ENCODE results near the gene HOXB7. TPM values are rescaled to one million over a fixed set of nuclear protein-coding genes. Genes with fewer than 3 reads are reported as not detected.

The HOXB7 gene
- total RNA-seq, 8 experiments from 2014 or later: 6.2 to 35.5 (median 23.7) TPM

GRCh38 chr17:48567209-48567608 is 43.6 kb downstream of the HOXB7 start:
- in situ Hi-C loops (cut with MboI; ENCODE audit: low pct_unique_long_range_greater_than_20kb in 2 of 9, low sequenced_read_pairs in 9 of 9, unreplicated experiment in 9 of 9): no loop called here
- Histone ChIP-seq H3K4me3 (peak overlapping the region; percentile 67 to 91 (median 83)), H3K27ac (peak overlapping the region; percentile 94 to 97), H3K4me1 (replicated peaks in 1 of 2) (peaks cover 49 to 72% of the 10 kb centered on the region in 2 donors)
- WGBS, 10 experiments: 0 to 100% (median 45%) methylated on average over 1 to 5 of the region's 6 CpGs; no CpG with 5 or more reads in 4 of the 10 experiments
- ATAC-seq (replicated peaks in 6 of 8): no peak

- 0 to 40% (median 29%) methylated on average over 1 to 2 of the region's 2 CpGs; no CpG with 5 or more reads in 6 of the 10 experiments for WGBS, 10 experiments
- Histone ChIP-seq H3K4me1 (replicated peaks in 1 of 2) (peaks cover 54 to 74% of the 10 kb centered on the region in 2 donors), H3K27ac (peak overlapping the region; percentile 94 to 97)
Measured at GRCh38 chr17:48566717-48567116, 44.1 kb downstream of the HOXB7 start.

GRCh38 chr17:48565925-48566710 is 44.7 kb downstream of the HOXB7 start:
- in situ Hi-C loops (cut with MboI; ENCODE audit: low pct_unique_long_range_greater_than_20kb in 2 of 9, low sequenced_read_pairs in 9 of 9, unreplicated experiment in 9 of 9): no loop called here
- H3K4me3 ChIP-seq: peak overlapping the region; percentile 67 to 91 (median 83)
- peaks cover 60 to 78% of the 10 kb centered on the region in 2 donors for H3K4me1 ChIP-seq (replicated peaks in 1 of 2)
- WGBS, 10 experiments: 0 to 100% (median 59%) methylated on average over 1 of the region's 4 CpGs; no CpG with 5 or more reads in 4 of the 10 experiments
- ATAC-seq (replicated peaks in 6 of 8): peak in 3 of 8 experiments; percentile 6 to 13 (median 10)
- peak overlapping the region; percentile 94 to 97 for H3K27ac ChIP-seq

More at GRCh38 chr17:48566717-48567116, 44.1 kb downstream of the HOXB7 start:
- ATAC-seq (replicated peaks in 6 of 8): no peak
- H3K4me3 ChIP-seq: peak overlapping the region; percentile 67 to 91 (median 83)
- in situ Hi-C loops (cut with MboI; ENCODE audit: low pct_unique_long_range_greater_than_20kb in 2 of 9, low sequenced_read_pairs in 9 of 9, unreplicated experiment in 9 of 9): no loop called here

- in situ Hi-C loops (cut with MboI; ENCODE audit: low pct_unique_long_range_greater_than_20kb in 2 of 9, low sequenced_read_pairs in 9 of 9, unreplicated experiment in 9 of 9): no loop called here
- 0 to 100% (median 10%) methylated on average over 1 to 2 of the region's 2 CpGs; no CpG with 5 or more reads in 4 of the 10 experiments for WGBS, 10 experiments
- Histone ChIP-seq H3K4me1 (replicated peaks in 1 of 2) (peaks cover 70 to 87% of the 10 kb centered on the region in 2 donors), H3K27ac (peak overlapping the region; percentile 94 to 97), H3K4me3 (peak overlapping the region; percentile 31 to 91 (median 83))
- no peak for ATAC-seq (replicated peaks in 6 of 8)
Measured at GRCh38 chr17:48565022-48565554, 45.7 kb downstream of the HOXB7 start.

- H3K27ac ChIP-seq: peak overlapping the region; percentile 94 to 97
- WGBS, 10 experiments: 0 to 33% (median 8%) methylated on average over 1 to 7 of the region's 73 CpGs; no CpG with 5 or more reads in 6 of the 10 experiments
- ATAC-seq (replicated peaks in 6 of 8): peak in 7 of 8 experiments; percentile 2 to 42 (median 21)
- in situ Hi-C loops (cut with MboI; ENCODE audit: low pct_unique_long_range_greater_than_20kb in 2 of 9, low sequenced_read_pairs in 9 of 9, unreplicated experiment in 9 of 9): no loop called here
- peaks cover 77 to 87% of the 10 kb centered on the region in 2 donors for H3K4me1 ChIP-seq (replicated peaks in 1 of 2)
- H3K4me3 ChIP-seq: peak overlapping the region; percentile 31 to 91 (median 83)
Measured at GRCh38 chr17:48564188-48565021, 46.4 kb downstream of the HOXB7 start.

- no CpG with 5 or more reads among the region's 10 CpGs for WGBS, 10 experiments
- ATAC-seq (replicated peaks in 6 of 8): no peak
- peak overlapping the region; percentile 31 to 91 (median 83) for H3K4me3 ChIP-seq
- peak overlapping the region; percentile 94 to 97 for H3K27ac ChIP-seq
- peaks cover 83 to 92% of the 10 kb centered on the region in 2 donors for H3K4me1 ChIP-seq (replicated peaks in 1 of 2)
- in situ Hi-C loops (cut with MboI; ENCODE audit: low pct_unique_long_range_greater_than_20kb in 2 of 9, low sequenced_read_pairs in 9 of 9, unreplicated experiment in 9 of 9): no loop called here
Measured at GRCh38 chr17:48563867-48564187, 47.0 kb downstream of the HOXB7 start.

- H3K4me1 ChIP-seq (replicated peaks in 1 of 2): peaks cover 87 to 97% of the 10 kb centered on the region in 2 donors
- 0 to 95% (median 25%) methylated on average over 1 to 6 of the region's 6 CpGs; no CpG with 5 or more reads in 4 of the 10 experiments for WGBS, 10 experiments
- H3K4me3 ChIP-seq: peak overlapping the region; percentile 31 to 91 (median 83)
- peak in 6 of 8 experiments; percentile 7 to 60 (median 26) for ATAC-seq (replicated peaks in 6 of 8)
- H3K27ac ChIP-seq: peak overlapping the region; percentile 94 to 97
- in situ Hi-C loops (cut with MboI; ENCODE audit: low pct_unique_long_range_greater_than_20kb in 2 of 9, low sequenced_read_pairs in 9 of 9, unreplicated experiment in 9 of 9): no loop called here
Measured at GRCh38 chr17:48563385-48563838, 47.4 kb downstream of the HOXB7 start.

GRCh38 chr17:48562934-48563333 is 47.9 kb downstream of the HOXB7 start:
- in situ Hi-C loops (cut with MboI; ENCODE audit: low pct_unique_long_range_greater_than_20kb in 2 of 9, low sequenced_read_pairs in 9 of 9, unreplicated experiment in 9 of 9): no loop called here
- peak in 3 of 8 experiments; percentile 0 to 1 (median 0) for ATAC-seq (replicated peaks in 6 of 8)
- Histone ChIP-seq H3K4me3 (peak overlapping the region; percentile 31 to 91 (median 83)), H3K4me1 (replicated peaks in 1 of 2) (peaks cover 90 to 98% of the 10 kb centered on the region in 2 donors), H3K27ac (peak overlapping the region; percentile 94 to 97)
- WGBS, 10 experiments: 0 to 67% (median 7%) methylated on average over 2 to 4 of the region's 5 CpGs; no CpG with 5 or more reads in 6 of the 10 experiments

- Histone ChIP-seq H3K4me3 (peak overlapping the region; percentile 31 to 91 (median 83)), H3K27ac (peak overlapping the region; percentile 94 to 97), H3K4me1 (replicated peaks in 1 of 2) (peaks cover 90 to 98% of the 10 kb centered on the region in 2 donors)
- 5 to 74% (median 15%) methylated on average over 4 to 14 of the region's 15 CpGs for WGBS, 10 experiments
- in situ Hi-C loops (cut with MboI; ENCODE audit: low pct_unique_long_range_greater_than_20kb in 2 of 9, low sequenced_read_pairs in 9 of 9, unreplicated experiment in 9 of 9): no loop called here
- ATAC-seq (replicated peaks in 6 of 8): peak; percentile 4 to 24 (median 14)
Measured at GRCh38 chr17:48561884-48562810, 48.7 kb downstream of the HOXB7 start.

GRCh38 chr17:48559840-48560817 is 50.7 kb downstream of the HOXB7 start:
- no peak for ATAC-seq (replicated peaks in 6 of 8)
- H3K27ac ChIP-seq: peak overlapping the region; percentile 1 to 46
- in situ Hi-C loops (cut with MboI; ENCODE audit: low pct_unique_long_range_greater_than_20kb in 2 of 9, low sequenced_read_pairs in 9 of 9, unreplicated experiment in 9 of 9): no loop called here
- peaks cover 78 to 90% of the 10 kb centered on the region in 2 donors for H3K4me1 ChIP-seq (replicated peaks in 1 of 2)
- H3K4me3 ChIP-seq: peak overlapping the region in 3 of 5 donors; percentile 1 to 13 (median 4)
- 12 to 94% (median 23%) methylated on average over 2 to 8 of the region's 14 CpGs; no CpG with 5 or more reads in 1 of the 10 experiments for WGBS, 10 experiments

All from motor neuron (in vitro differentiated cells).